NCI-H128 (cell line): ENCODE measurements around the gene CNIH2.

ENCODE experiments used
- DNase-seq: peaks from one replicate; lab custom pipeline; 2025; ENCODE audit not compliant: unreplicated experiment; lab: John Stamatoyannopoulos, UW

The CNIH2 gene

GRCh38 chr11:66329165-66329673 lies 51.2 kb downstream of the CNIH2 start:
- no peak for DNase-seq

- no peak for DNase-seq
Measured at GRCh38 chr11:66330931-66331330, 53.0 kb downstream of the CNIH2 start.

GRCh38 chr11:66331542-66332370 lies 53.8 kb downstream of the CNIH2 start:
- no peak for DNase-seq

- DNase-seq: no peak
Measured at GRCh38 chr11:66332371-66333219, 54.6 kb downstream of the CNIH2 start.

- no peak for DNase-seq
Measured at GRCh38 chr11:66333220-66333877, 55.4 kb downstream of the CNIH2 start.
